Right ventricle myocardium superior (tissue), 1 donor: Measurements from ENCODE around the gene HDAC2. TPM values are rescaled to one million over a fixed set of nuclear protein-coding genes. Genes with fewer than 3 reads are reported as not detected.

Experiments used
- total RNA-seq: library from RNA; stranded (reverse); fragmentation: NEBNext Ultra II Directional; extraction: Animal tissue kit (Norgen Biotek cat#: 25700); gene quantifications from one replicate; pipeline ENCODE4 v1.2.1, GENCODE V29; 2021
- donor health status: DM: no; HTN: yes; CAD: no; lungs with severe emphysema.

The HDAC2 gene
- total RNA-seq, 1 donor from 2014 or later, result 41.0 TPM

Other genes with a start within 250 kb of the HDAC2 start
- gene MARCKS, start 113.8 kb downstream of the HDAC2 start, total RNA-seq, result 23.0 TPM